ENCODE results near the gene XK. TPM values are rescaled to one million over a fixed set of nuclear protein-coding genes. Genes with fewer than 3 reads are reported as not detected.
"Not testable (repeated sequence)": the region's sequence is repeated elsewhere in the genome, so short reads cannot be mapped to it uniquely, and the experiment has no call there.

The XK gene
- total RNA-seq, 1 experiment from 2014 or later, result 1.1 TPM

GRCh38 chrX:37767430-37767829, 81.8 kb downstream of the XK start:
- no peak overlapping the region for H3K4me3 Mint-ChIP-seq
- ATAC-seq (no peak), DNase-seq (ENCODE audit: low spot score) (no peak)
- no peaks in the 10 kb centered on the region; the same call in 1 of the 2 replicates for H3K27me3 Mint-ChIP-seq (ENCODE audit: low read depth)
- no peaks in the 10 kb centered on the region for H3K4me1 Mint-ChIP-seq
- H3K9me3 Mint-ChIP-seq, result peaks cover 7% of the 10 kb centered on the region
- CTCF ChIA-PET, result no interaction called here
- H3K36me3 Mint-ChIP-seq, result peaks cover 6% of the 10 kb centered on the region; the same call in 1 of the 2 replicates
- H3K27ac Mint-ChIP-seq, result no peak overlapping the region
- POLR2A ChIA-PET, result no interaction called here
- TF ChIP-seq OVOL2 (CRISPR knock-in tag; IDR thresholded peaks at IDR 0.05; ENCODE audit: borderline replicate concordance) (no peak), NR2C2 (CRISPR knock-in tag; IDR thresholded peaks at IDR 0.05) (no peak), FOXJ3 (CRISPR knock-in tag; IDR thresholded peaks at IDR 0.05; ENCODE audit: borderline replicate concordance) (no peak), SOX15 (CRISPR knock-in tag; IDR thresholded peaks at IDR 0.05) (no peak), SP1 (CRISPR knock-in tag; conservative IDR thresholded peaks at IDR 0.05) (no peak), E2F5 (CRISPR knock-in tag; IDR thresholded peaks at IDR 0.05) (no peak), CBFB (CRISPR knock-in tag; IDR thresholded peaks at IDR 0.05; ENCODE audit: low read depth) (no peak), IRF1 (CRISPR knock-in tag; IDR thresholded peaks at IDR 0.05) (no peak), ZNF317 (CRISPR knock-in tag; IDR thresholded peaks at IDR 0.05; ENCODE audit: borderline replicate concordance, low read depth) (no peak), MLX (CRISPR knock-in tag; IDR thresholded peaks at IDR 0.05) (no peak), FOXP4 (CRISPR knock-in tag; IDR thresholded peaks at IDR 0.05) (no peak), NFYB (CRISPR knock-in tag; conservative IDR thresholded peaks at IDR 0.05; ENCODE audit: low read depth) (no peak), CREB1 (CRISPR knock-in tag; IDR thresholded peaks at IDR 0.05) (no peak), STAT6 (CRISPR knock-in tag; conservative IDR thresholded peaks at IDR 0.05; ENCODE audit: low read depth) (no peak), FOXP1 (CRISPR knock-in tag; IDR thresholded peaks at IDR 0.05; ENCODE audit: borderline replicate concordance) (no peak), ZNF121 (CRISPR knock-in tag; IDR thresholded peaks at IDR 0.05) (no peak), GTF2I (CRISPR knock-in tag; conservative IDR thresholded peaks at IDR 0.05) (no peak), ZNF138 (CRISPR knock-in tag; conservative IDR thresholded peaks at IDR 0.05) (no peak), JUN (CRISPR knock-in tag; IDR thresholded peaks at IDR 0.05) (no peak)

GRCh38 chrX:37768866-37769265, 83.3 kb downstream of the XK start:
- H3K27ac Mint-ChIP-seq, result not testable (repeated sequence)

More at GRCh38 chrX:37768866-37769265, 83.3 kb downstream of the XK start:
- H3K4me1 Mint-ChIP-seq; H3K36me3 Mint-ChIP-seq; H3K4me3 Mint-ChIP-seq; ATAC-seq; POLR2A ChIA-PET; DNase-seq (ENCODE audit: low spot score); CTCF ChIA-PET; H3K27me3 Mint-ChIP-seq (ENCODE audit: low read depth); H3K9me3 Mint-ChIP-seq: not testable (repeated sequence)

Data from WTC11 (cell line).